Jurkat, Clone E6-1 (cell line): ENCODE data around the gene NLGN1.

Experiments used
- DNase-seq: peaks from one replicate; pipeline ENCODE4 v3.0.0-alpha.2; 2011; ENCODE audit warnings: low read depth, low spot score
- H3K4me3 ChIP-seq: 2 replicates; pipeline ENCODE4 v1.5.1; 2011; ENCODE audit warnings: mild to moderate bottlenecking, low read length, control low read depth, moderate library complexity

The NLGN1 gene

DNA sequence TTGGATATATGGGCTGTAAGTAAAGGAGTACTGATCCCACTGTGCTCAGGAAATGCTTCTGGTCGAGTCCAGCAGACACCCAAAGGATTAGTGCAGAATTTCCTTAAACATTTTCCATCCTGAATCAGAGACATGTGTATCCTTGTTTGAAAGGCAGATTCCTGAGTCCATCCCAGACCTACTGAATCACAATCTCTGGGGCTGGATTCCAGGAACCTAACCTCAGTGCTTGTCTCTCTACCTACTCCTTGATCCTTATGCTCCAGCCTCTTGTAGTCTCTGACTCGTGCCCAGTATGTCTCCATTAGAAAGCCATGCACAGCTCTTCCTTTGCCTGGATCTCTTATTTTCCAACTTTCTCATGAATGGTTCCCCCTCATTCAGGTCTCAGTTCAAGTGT lies 585.8 kb downstream of the NLGN1 start:
- no peak overlapping the region for H3K4me3 ChIP-seq
- DNase-seq: no peak

DNA sequence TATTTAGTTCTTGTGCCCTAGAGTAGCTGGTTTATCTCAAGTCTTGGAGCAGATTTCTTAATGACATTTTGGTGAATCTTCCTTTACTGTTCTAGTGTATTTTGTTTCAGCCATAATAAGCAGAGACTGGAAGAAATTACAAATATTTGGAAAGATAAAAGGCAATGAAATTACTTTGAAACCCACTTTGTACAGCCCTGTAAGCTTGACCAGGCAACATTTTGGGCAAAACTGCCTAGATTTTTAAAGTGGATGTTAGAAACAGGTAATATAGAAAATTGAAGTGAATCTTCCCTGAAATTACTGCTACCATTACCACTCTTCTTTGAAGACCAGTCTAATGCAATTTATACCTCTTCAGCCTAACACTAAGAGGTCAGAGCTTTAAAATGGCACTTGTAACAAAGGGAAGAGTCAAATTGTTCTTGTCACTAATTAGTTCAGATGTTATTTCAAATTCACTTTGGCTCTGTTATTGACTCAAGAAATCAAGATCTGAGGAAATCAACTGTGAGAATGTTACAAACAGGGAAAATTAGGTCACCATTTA lies 589.4 kb downstream of the NLGN1 start:
- DNase-seq: no peak
- H3K4me3 ChIP-seq: no peak overlapping the region

DNA sequence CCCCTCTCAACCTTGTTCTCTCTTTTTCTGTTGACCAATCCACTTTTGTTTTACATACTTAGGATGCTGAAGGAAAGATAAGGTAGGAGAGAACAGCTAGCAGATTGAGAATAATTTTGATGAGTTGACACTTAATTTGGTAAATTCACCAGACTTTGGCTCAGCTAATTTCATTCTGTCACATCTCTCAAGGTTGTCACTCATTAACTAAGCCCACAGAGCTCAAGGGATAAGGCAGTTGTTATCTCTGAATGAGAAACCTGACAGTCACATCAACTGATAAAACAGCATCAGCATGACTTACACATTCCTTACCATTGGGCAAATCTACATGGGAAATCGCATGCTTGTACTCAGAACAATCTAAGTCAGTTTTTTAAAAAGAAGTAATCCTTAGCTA lies 591.4 kb downstream of the NLGN1 start:
- H3K4me3 ChIP-seq: no peak overlapping the region
- DNase-seq: no peak

DNA sequence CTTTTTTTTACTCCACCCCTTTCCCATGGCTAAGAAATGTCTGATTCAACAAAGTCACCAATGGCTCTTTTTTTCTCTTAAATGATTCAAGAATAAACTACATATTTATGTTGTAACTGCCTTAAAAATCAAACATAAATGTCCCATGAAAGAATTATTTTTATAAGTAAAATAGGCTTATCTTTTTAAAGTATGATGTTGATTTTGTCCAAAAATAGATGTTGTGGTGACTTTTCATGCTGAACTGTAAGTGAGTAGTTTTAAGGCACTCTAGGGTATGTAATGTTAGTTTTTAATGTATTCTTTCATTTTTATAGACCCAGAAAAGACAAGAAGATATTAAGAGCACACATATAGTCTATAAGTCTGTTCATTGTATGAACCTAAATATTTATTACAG lies 594.9 kb downstream of the NLGN1 start:
- DNase-seq: no peak
- no peak overlapping the region for H3K4me3 ChIP-seq

DNA sequence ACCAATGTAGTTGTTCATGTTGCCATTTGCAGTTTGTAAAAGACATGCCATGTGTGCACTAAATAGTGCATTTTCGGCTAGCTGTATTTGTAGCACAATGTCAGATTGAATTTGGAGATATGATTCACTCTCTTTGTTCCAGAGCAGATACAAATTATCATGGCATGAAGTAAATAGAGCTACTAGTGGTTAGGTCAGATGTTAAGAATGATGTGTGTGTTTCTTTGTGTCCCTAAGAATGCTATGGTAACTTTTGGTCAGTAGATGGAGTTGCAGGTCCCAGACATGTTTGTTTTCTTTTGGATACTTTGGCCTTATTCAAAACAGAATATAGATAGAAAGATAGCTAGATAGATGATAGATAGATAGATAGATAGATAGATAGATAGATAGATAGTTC lies 595.8 kb downstream of the NLGN1 start:
- no peak overlapping the region for H3K4me3 ChIP-seq
- peak; percentile 5 for DNase-seq

DNA sequence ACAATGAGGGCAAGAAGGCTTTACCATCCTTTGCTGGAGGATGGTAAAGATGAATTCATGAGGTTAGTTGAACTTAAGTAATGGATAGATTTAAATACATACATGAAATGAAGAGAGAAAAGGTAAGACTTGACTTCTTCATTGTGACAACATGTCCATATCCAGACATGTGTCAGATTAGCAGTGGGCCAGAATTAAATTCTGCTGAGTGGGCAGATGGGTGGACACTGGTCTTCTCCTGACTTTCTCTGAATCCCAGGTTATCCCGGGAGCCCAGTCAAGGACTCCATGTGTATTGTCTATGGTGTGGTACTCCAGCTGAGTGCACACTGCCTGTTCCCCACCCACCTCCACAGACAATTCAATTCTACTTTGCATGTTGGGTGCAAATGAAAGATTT lies 603.1 kb downstream of the NLGN1 start:
- no peak overlapping the region for H3K4me3 ChIP-seq
- no peak for DNase-seq

DNA sequence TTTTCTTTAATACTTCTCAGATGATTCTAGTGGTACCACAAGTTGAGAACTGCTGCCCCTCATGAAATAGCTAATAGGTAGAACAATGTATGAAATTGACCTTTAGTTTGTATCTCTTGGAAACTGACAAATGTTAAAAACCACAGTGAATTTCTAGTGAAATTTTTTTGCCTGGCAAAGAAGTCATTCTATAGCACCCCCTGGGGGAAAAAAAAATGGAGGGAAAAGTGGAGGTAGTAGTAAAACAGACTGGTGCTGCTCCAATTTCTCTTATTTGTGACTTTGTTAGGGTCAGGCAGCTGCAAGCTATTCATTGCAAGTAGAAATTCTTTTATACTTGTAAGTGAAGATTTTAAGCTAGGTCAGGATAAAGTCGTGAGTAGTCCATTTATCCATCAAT lies 605.0 kb downstream of the NLGN1 start:
- H3K4me3 ChIP-seq: no peak overlapping the region
- DNase-seq: no peak

DNA sequence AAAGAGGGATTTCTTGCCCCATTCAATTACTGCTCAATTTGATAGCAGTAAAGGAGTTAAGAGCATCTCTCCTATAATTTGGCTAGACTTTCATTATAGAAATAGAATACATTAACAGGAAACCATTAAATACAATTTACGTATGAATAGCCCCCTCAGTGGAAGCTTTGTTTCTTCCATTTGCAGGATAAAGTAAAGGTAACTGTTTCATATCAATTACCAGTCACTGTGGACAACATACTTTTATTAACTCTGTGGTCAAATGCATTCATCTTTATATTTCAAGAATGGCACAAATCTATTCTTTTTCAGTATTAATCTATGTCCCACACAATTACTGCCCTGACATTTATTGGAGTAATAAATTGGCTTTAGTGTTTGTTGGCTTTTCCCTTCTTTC lies 613.4 kb downstream of the NLGN1 start:
- DNase-seq: no peak
- no peak overlapping the region for H3K4me3 ChIP-seq

DNA sequence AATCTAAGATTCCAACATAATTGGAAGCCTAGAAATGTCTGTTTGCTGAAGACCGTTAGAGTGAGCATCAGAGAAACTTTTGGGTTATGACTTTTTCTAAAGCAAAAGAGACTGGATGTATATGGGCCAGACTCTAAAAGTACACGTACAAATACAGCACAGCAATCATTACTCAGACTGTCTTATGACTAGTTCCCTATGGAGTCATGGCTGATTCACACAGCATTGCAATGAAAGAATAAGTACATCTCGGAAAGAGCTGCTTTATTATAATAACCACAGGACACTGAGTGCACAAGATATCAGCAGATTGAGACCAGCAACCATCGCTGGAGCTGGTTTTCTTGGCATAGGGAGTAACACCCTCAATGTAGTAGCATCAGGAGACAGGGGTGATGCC lies 618.6 kb downstream of the NLGN1 start:
- DNase-seq: no peak

DNA sequence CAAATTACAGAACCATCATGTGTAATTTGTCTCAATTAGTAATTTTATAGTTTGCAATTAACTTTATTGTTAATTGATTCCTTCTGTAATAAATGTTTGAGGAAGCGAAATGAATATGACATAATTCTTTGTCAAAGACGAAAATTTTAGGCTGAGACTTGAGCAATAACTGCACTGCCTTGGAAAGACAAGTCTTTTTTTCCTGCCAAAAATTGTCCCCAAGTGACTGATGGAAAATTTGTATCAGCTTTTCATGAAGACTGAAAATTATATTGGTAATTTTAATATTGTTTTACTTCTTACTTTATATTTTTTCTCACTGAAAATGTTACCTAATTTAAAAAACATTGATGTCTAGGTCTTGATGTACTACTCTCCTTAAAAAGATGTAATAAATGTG lies 622.6 kb downstream of the NLGN1 start:
- no peak for DNase-seq
- no peak overlapping the region for H3K4me3 ChIP-seq

More for the DNA sequence above, 618.6 kb downstream of the NLGN1 start:
- H3K4me3 ChIP-seq: no peak overlapping the region

DNA sequence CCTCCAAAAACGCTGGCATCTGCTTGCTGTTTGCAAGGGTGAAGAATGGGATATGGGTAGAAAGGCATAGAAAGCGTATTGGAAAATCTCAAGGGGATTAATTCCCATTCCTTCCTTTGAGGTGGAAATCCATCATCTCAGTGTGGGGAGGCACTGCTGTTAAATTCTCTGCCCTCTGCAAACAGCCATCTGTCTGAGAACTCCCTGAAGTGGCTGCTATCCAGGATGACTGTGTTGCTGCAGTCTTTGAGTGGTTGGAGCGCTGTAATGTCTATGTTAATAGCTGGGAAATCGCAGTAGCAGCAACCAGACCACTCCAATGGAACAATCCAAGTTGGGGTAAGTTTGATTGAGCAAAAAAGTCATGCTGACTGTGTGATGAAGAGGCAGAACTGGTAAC lies 625.9 kb downstream of the NLGN1 start:
- DNase-seq: no peak

DNA sequence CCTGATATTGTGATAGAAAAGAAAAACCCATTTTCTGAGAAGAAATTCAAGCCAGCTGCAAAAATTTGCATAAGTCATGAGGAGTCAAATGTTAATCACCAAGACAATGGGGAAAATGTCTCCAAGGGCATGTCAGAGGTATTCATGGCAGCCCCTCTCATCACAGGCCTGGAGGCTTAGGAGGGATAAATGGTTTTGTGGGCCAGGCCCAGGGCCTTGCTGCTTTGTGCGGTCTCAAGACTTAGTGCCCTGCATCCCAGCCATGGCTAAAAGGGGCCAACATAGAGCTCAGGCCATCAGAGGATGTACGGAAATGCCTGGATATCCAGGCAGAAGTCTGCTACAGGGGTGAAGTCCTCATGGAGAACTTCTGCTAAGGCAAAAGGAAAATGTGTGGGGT lies 631.1 kb downstream of the NLGN1 start:
- no peak for DNase-seq

More for the DNA sequence above, 625.9 kb downstream of the NLGN1 start:
- H3K4me3 ChIP-seq: no peak overlapping the region

DNA sequence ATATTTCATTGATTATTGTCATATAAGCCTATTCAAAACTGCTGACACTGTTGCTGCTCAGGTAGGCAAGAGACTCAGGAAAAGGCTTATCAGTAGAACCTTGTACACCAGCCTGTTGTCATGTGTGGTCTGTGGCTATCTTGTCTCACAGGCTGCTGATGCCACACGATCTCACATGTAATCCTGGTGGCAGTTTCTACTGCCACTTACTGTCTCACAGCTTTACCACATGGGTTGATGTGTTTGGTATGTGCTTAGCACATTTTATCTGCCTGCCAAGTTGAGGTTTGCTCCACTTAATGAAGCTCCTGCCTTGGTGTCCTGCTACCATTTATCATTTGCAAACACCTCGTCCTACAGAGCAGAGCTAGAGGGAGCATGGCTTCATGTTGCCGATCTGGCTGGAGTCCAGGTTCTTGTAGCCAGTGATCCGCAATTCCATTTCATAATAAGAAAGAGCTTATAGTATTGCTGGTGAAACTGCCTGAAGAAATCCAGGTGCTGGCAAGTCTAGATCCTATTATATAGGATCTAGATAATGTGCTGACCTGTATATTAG lies 637.9 kb downstream of the NLGN1 start:
- DNase-seq: peak; percentile 4
- H3K4me3 ChIP-seq: no peak overlapping the region

More for the DNA sequence above, 631.1 kb downstream of the NLGN1 start:
- H3K4me3 ChIP-seq: no peak overlapping the region

DNA sequence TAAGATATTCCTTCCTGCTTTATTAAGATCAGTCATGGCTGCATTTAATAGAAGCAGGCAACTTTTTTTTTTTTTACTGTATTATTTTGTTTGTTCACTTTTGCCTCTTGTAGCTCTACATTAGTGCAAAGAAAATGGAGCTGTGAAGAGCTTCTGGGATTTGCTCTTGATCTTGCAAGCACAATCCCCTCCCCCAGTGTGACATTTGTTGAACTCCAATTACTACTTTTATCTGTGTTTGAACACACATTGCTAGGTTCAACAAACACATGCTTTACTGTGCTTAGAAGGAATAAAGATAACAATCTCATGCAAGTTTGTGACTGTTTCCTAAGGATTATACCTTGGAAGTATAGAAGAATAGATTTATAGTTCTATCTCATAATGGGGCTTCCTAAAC lies 648.8 kb downstream of the NLGN1 start:
- DNase-seq: no peak

DNA sequence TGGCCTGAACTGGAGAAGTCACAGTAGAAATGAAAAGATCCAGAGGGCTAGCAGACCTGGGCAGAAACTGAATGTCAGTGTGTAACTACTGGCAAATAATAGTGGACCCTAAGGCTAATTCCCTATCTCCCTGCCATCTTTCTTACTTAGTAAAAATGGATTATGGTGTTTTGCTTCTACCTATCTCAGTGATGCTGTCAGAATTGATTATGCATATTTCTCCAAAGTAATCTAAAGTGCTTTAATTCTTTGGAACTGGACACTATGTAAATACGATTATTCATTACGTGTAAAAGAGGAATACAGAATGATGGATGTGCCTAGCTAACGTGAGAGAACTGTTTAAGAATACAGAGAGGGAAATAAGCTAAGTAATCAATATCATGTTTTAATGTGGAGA lies 651.9 kb downstream of the NLGN1 start:
- no peak for DNase-seq
- no peak overlapping the region for H3K4me3 ChIP-seq

More for the DNA sequence above, 648.8 kb downstream of the NLGN1 start:
- no peak overlapping the region for H3K4me3 ChIP-seq

DNA sequence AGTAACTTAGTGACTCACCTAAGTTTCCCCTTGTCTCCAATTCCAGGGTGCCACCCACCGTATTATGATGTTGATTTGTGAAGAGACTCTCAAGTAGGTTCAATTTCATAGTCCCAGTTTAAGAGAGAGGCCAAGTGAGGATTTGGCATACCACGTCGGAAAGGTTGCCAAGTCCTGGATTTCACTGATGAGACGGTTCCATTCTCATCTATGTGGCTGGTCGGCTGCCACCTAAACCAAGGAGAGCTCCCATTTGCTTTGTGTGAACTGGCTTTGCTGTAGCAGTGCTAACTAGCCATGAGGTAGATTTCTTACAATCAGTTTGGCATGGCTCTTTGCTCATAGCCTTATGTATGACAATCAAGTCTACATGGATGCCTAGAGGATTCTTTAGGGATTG lies 653.6 kb downstream of the NLGN1 start:
- no peak for DNase-seq
- no peak overlapping the region for H3K4me3 ChIP-seq

DNA sequence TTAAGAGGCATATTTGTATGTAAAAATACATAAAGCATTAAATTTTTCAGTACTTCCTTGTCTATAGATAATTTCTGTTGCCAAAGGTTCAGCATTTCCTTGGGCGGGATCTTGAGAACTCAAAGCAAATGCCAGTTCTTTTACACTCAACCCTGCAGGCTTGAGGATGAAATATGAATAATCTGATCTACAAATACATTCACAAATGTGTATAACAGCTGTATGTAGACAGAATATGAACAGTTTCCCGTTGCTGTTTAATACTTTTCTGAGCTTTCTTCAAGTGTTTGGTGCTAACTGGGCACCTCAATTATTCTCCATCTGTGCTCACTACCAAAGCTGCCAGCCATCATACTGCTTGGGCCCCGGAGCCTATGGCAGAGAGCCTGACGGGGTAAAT lies 661.3 kb downstream of the NLGN1 start:
- no peak overlapping the region for H3K4me3 ChIP-seq
- no peak for DNase-seq

DNA sequence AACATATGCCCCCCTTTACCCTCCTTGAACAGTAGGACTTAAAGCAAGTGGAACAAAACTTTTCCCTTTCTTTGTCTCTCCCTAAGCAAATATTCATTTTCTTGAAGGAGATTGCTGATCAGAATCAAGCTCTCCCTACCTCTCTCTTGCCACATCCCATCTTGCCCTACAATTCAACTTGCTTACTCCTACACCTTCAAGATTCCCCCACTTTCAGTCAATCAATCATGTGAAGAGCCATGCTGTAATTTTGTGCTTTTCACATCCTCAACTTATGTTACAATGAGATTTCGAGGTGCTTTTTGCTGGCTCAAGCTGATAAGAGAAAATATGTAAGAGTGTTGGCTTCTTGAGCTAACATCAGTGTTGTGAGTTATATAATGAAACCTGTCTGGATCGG lies 662.9 kb downstream of the NLGN1 start:
- H3K4me3 ChIP-seq: no peak overlapping the region
- DNase-seq: no peak

DNA sequence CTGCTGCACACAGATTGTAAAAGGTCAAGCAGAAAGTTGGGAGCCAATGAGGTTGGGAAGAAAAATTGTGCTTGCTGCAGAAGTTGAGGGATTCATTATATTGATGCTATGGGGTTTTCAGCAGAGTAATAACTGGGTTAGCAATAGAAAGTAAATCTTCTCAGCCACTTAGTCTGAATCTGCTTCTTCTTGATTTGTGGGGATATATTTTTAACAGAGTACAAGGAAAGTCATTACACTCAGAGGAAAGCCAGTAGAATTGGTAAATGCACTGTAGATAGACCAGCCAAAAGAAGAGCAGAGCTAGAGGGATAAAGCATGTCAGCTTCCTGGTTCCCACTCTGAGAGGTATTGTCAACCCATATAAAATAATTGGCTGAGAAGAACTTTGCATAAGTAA lies 663.6 kb downstream of the NLGN1 start:
- no peak overlapping the region for H3K4me3 ChIP-seq
- no peak for DNase-seq

DNA sequence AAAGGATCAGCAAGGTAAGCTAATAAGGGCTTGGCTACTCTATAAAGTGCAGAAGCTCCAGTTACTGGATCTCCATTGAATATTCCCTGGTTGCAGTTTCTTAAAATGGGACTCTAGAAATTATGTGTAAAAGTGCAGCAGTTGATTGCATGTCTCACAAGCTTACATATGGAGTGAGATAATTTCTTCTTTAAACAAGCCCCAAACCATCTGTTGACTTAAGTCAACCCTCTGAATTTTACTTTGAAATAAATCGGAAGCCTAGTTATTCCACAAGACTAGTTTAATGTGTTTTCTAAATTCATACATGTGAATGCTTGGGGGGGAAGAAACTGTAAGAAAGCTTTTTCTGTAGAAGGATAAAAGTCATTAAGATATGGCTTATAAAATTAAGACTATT lies 664.2 kb downstream of the NLGN1 start:
- DNase-seq: no peak
- H3K4me3 ChIP-seq: no peak overlapping the region

DNA sequence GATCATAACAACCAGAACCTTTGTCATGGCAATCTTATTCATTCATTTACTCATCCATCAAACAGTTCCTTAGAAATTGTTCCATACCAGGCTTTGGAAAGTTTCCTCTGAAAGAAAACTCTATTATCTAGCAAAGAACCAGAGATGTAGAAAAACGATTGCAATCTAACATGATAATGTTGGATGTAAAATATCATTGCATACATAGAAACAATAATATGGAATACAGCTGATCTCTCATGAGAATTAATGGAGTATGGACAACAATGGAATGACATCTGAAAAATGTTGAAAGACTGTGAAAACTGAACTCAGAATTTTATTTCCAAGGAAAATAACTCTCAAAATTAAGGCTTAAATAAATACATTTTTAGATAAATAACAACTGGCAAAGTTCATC lies 665.4 kb downstream of the NLGN1 start:
- DNase-seq: no peak
- no peak overlapping the region for H3K4me3 ChIP-seq

DNA sequence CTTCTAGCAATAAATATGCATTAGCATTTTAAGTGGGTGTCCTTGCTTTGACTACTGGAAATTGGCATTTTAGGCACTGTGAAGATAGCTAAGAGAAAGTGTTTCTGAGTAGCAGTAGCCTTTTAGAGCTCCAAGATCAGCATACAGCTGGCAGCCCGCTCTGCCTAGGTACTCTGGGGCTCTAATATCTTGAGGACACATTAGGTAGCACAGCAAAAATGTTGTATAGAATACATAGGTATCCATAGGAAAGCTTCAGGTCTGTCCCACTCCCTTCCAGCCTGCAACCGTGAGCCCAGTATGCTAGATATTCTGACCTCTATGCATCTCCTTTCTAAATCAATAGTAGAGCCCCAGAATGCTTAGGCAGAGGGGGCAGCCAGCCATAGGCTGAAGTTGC lies 670.5 kb downstream of the NLGN1 start:
- no peak for DNase-seq
- no peak overlapping the region for H3K4me3 ChIP-seq
